ENCODE data around the gene KIF16B.

GRCh38 chr20:16260911-16261310 is 312.3 kb downstream of the KIF16B start:
- no peak for TF ChIP-seq CTCF (IDR thresholded peaks at IDR 0.05)
- no peak for TF ChIP-seq POLR2A (IDR thresholded peaks at IDR 0.05)
